ENCODE data around the gene HAVCR1. TPM values are rescaled to one million over a fixed set of nuclear protein-coding genes. Genes with fewer than 3 reads are reported as not detected.
"Not testable (repeated sequence)": the region's sequence is repeated elsewhere in the genome, so short reads cannot be mapped to it uniquely, and the experiment has no call there.

The HAVCR1 gene
- not detected for total RNA-seq

GRCh38 chr5:157059093-157059539 lies at the start of gene HAVCR1:
TSS of gene HAVCR1 (minus strand) at chr5:157059116. CDS start at chr5:157057943, 1,173 bp downstream.
- DNase-seq, result no peak

GRCh38 chr5:157107508-157107907 lies 48.6 kb upstream of the HAVCR1 start:
- no peak for DNase-seq

GRCh38 chr5:157106630-157107461 lies 47.9 kb upstream of the HAVCR1 start:
- no peak for DNase-seq

GRCh38 chr5:157100140-157100679 lies 41.3 kb upstream of the HAVCR1 start:
- DNase-seq, result no peak

- DNase-seq, result no peak
Measured at GRCh38 chr5:157088342-157088990, 29.6 kb upstream of the HAVCR1 start.

- DNase-seq, result no peak
Measured at GRCh38 chr5:157086751-157087359, 27.9 kb upstream of the HAVCR1 start.

GRCh38 chr5:157085930-157086329 lies 27.0 kb upstream of the HAVCR1 start:
- DNase-seq, result no peak

GRCh38 chr5:157080286-157080685 lies 21.4 kb upstream of the HAVCR1 start:
- no peak for DNase-seq

- no peak for DNase-seq
Measured at GRCh38 chr5:157076558-157076957, 17.6 kb upstream of the HAVCR1 start.

GRCh38 chr5:157072508-157072907 lies 13.6 kb upstream of the HAVCR1 start:
- DNase-seq, result no peak

GRCh38 chr5:157069949-157070348 lies 11.0 kb upstream of the HAVCR1 start:
- DNase-seq, result no peak

GRCh38 chr5:157068785-157069184 lies 9.9 kb upstream of the HAVCR1 start:
- no peak for DNase-seq

GRCh38 chr5:157068339-157068738 lies 9.4 kb upstream of the HAVCR1 start:
- DNase-seq, result no peak

GRCh38 chr5:157067005-157067404 lies 8.1 kb upstream of the HAVCR1 start:
- no peak for DNase-seq

- no peak for DNase-seq
Measured at GRCh38 chr5:157066080-157066479, 7.2 kb upstream of the HAVCR1 start.

GRCh38 chr5:157063776-157064430 lies 5.0 kb upstream of the HAVCR1 start:
- no peak for DNase-seq

GRCh38 chr5:157059891-157060290 lies 975 bp upstream of the HAVCR1 start:
- DNase-seq, result no peak

GRCh38 chr5:157057459-157058370 lies 1.2 kb downstream of the HAVCR1 start:
- DNase-seq, result no peak

- not testable (repeated sequence) for DNase-seq
Measured at GRCh38 chr5:157056848-157057247, 2.1 kb downstream of the HAVCR1 start.

GRCh38 chr5:157051604-157052245 lies 7.2 kb downstream of the HAVCR1 start:
- DNase-seq, result no peak

GRCh38 chr5:157050050-157050449 lies 8.9 kb downstream of the HAVCR1 start:
- no peak for DNase-seq

Data from tongue (tissue), 2 donors.